Urinary bladder (tissue), 4 donors: Measurements from ENCODE around the gene TAB2. TPM values are rescaled to one million over a fixed set of nuclear protein-coding genes. Genes with fewer than 3 reads are reported as not detected.
A peak's percentile ranks its signal among the peaks of the same experiment; 100 is the strongest.

Experiments used
- DNase-seq: peaks from one replicate; pipeline ENCODE4 v3.0.0-alpha.2; 2015; ENCODE audit errors: extremely low spot score
- H3K27ac ChIP-seq: one replicate; pipeline ENCODE4 v1.5.1; 2013; ENCODE audit warnings: low read depth, mild to moderate bottlenecking, moderate library complexity
- H3K36me3 ChIP-seq: one replicate; pipeline ENCODE4 v1.6.1; 2013; ENCODE audit warnings: mild to moderate bottlenecking, moderate library complexity; ENCODE audit not compliant: insufficient read depth
- H3K4me1 ChIP-seq: one replicate; pipeline ENCODE4 v1.6.1; 2013; ENCODE audit warnings: mild to moderate bottlenecking, moderate library complexity; ENCODE audit not compliant: insufficient read depth
- H3K4me3 ChIP-seq: one replicate; pipeline ENCODE4 v1.5.1; 2013; ENCODE audit warnings: low read depth, low read length
- WGBS: extraction: QIAGEN DNeasy Blood & Tissue Kit; methylation state at CpG from one replicate; pipeline ENCODE4 v1.1.7; 2013; 5-methylcytosine and 5-hydroxymethylcytosine counted together
- polyA plus RNA-seq: library from polyadenylated mRNA; stranded (reverse); fragments of 200-250 nt; gene quantifications from one replicate; pipeline ENCODE4 v1.2.3, GENCODE V29; 2013
- total RNA-seq: library from RNA; depleted of rRNA; stranded (reverse); fragments of >200 nt; gene quantifications from one replicate; pipeline ENCODE4 v1.2.3, GENCODE V29; 2014
- donor health status: healthy with polysubstance abuse.
- donor health status: healthy.

The TAB2 gene
- total and polyA plus RNA-seq, 2 donors = 42.2 to 78.3 TPM

DNA sequence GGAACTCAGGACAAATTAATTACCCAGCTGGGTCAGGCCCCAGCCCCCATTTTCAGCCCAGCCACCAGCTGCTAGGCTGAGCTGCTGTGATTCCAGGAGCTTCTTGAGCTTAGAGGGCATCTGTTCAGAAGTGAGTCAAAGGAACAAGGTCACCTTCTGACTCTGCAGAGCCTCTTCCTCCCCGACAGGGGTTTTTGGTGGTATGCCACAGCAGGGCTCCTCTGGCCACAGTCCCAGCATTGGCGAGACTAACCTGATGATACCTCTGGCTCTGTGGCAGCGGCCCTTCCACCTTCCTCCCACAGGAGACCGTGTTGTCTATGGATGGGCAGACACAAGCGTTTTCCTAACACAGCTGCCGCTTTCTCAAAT is 127.6 kb downstream of the TAB2 start:
- H3K4me3 ChIP-seq = no peak overlapping the region
- no peaks in the 10 kb centered on the region for H3K36me3 ChIP-seq
- DNase-seq = no peak
- no peak overlapping the region for H3K27ac ChIP-seq
- 86% methylated on average over 6 of the region's 6 CpGs for WGBS
- H3K4me1 ChIP-seq = no peaks in the 10 kb centered on the region

DNA sequence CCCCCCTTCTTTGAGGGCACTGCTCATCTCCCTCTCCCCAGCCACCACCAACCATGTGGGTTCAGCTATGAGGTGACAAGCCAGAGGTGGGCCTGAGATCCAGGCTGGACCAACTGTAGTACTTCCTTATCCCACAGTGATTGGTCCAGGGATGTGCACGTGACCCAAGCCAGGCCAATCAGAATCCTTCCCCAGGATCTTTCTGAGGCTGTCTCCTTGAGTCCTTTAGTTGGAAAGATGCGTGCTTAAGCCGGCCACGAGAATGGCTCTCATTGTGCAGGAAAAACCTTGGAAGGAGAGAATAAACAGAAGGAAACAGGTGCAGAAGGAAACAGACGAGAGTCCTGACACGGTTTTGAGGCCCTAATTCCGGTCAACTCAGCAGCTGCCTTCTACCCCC is 128.1 kb downstream of the TAB2 start:
- H3K36me3 ChIP-seq = no peaks in the 10 kb centered on the region
- no peak overlapping the region for H3K4me3 ChIP-seq
- WGBS = 93% methylated on average over 7 of the region's 7 CpGs
- H3K4me1 ChIP-seq = no peaks in the 10 kb centered on the region
- H3K27ac ChIP-seq = no peak overlapping the region
- no peak for DNase-seq

DNA sequence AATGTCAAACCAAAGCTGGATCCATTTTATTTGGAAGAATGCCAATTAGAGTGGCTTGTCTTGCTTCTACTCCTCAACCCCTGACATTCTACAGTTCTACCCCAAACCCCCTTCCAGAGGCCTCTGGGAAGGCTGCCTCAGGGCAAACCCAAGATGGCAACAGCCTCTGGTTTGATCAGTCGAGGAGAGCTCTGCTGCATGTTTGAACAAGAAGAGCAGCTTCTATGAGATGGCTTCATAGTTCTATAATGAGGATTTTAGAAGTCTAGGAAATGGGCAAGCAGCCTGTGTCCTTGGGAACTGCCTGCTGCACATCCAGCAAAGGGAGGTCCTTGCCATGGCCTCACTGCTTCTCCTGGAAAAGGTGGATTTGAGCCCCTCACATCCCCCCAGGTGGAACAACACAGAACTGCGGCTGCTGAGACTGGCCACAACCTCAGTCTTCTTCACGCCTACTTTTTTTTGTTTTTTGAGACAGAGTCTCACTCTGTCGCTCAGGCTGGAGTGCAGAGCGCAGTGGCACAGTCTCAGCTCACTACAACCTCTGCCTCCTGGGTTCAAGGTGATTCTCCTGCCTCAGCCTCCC is 129.4 kb downstream of the TAB2 start:
- Histone ChIP-seq H3K27ac (no peak overlapping the region), H3K36me3 (no peaks in the 10 kb centered on the region), H3K4me1 (no peaks in the 10 kb centered on the region), H3K4me3 (no peak overlapping the region)
- 93% methylated on average over 5 of the region's 5 CpGs for WGBS
- no peak for DNase-seq

DNA sequence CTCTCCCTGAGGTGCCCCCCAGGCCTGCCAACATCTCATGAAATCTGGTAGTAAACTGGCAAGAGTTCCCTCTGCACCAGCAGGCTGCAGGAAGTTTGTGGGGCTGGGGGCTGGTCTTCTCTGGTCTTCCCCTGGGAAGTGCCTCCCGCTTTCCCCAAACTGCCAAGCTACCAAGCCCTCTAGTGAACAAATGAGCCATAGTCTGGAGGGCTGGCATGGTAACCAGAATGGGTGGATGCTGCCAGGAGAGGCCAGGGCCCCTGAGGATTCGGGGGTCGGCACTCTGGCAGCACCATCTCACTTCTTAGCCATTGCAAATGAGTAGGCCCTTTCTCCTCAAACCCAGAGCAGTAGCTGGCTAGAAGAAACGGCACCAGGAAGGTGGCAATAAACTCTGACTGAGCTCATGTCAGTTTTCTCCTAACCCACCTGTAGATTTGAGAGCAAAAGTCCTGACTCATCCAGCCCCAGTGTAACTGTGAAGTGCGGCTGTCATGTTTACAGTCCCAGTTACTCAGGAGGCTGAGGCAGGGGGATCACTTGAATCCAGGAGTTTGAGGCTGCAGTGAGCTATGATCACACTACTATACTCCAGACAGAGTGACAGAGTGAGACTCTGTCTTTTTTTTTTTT is 131.4 kb downstream of the TAB2 start:
- no peaks in the 10 kb centered on the region for H3K36me3 ChIP-seq
- H3K4me3 ChIP-seq = no peak overlapping the region
- DNase-seq = no peak
- no peak overlapping the region for H3K27ac ChIP-seq
- 93% methylated on average over 5 of the region's 5 CpGs for WGBS
- H3K4me1 ChIP-seq = no peaks in the 10 kb centered on the region

DNA sequence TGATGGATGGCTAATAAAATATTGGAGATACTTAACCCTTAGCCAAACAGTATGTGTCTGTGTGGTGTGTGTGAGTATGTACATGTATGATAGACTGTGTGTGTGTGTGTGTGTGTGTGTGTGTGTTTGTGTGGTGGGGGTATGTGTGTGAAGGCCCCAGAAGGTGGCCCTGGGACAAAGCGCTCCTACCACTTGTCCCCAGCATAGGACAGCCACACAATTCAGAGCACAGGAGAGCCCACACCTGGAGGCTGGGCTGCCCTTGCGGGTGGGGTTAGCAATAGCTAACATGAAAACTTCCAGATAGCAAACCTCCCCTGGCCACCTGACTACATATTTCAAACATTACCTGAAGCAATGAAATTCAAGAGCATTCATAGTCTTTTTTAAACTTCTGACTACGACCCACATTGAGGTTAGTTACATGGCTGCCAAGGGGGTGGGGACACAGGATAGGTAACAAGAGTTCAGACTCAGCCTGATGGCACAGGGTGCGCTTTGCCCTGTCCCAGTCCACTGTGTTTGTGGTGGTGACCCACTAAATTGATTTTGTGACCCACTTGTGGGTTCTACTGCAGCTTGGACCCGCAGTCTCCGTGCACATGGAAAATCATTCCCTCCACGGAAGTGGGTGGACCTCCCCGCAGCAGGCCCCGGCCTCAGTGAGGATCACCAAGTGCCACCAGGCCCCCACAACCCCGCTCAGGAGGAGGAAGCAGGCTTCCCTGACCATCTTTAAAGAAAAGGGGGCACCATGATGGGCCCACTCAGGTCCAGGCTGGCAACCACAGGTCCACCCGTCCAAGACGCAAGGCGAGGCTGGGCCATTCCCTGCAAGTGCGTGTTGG is 132.5 kb downstream of the TAB2 start:
- Histone ChIP-seq H3K36me3 (no peaks in the 10 kb centered on the region), H3K27ac (no peak overlapping the region), H3K4me3 (peak overlapping the region; percentile 41), H3K4me1 (no peaks in the 10 kb centered on the region)
- no peak for DNase-seq
- 90% methylated on average over 14 of the region's 14 CpGs for WGBS

DNA sequence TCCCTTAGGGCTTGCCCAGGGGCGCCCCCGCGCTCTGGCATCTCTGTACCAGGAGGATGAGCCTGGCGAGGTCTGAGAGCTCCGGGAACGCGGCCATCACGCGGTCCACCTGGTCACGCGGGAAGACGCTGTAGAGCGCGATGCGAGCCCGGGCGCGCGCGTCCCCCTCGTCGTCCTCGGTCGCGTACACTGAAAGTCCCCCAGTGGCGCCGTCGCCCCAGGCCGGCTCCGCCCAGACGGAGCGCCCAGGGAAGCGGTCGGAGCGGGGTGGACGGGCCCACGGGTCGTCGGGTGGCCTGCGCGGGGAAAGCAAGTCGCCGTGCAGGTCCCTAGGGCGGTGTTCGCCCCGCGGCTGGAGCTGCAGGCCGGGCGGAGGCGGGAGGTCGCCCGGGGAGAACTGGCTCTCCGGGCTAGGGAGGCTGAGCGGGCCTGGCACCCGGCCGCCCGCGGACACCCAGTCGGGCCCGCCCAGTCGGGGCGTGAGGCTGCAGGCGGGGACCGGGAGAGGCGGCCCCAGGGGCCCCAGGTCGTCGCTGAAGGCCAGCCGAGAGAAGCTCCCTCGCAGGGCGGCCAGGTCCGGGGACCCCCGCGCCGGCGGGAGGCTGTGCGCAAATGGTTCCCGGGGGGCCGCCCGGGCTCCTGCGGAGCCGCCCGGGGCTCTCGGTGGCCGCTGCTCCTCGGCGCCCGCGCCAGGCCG is 133.3 kb downstream of the TAB2 start:
- H3K27ac ChIP-seq = no peak overlapping the region
- WGBS = 6% methylated on average over 89 of the region's 89 CpGs
- peak overlapping the region; percentile 41 for H3K4me3 ChIP-seq
- DNase-seq = no peak
- H3K36me3 ChIP-seq = no peaks in the 10 kb centered on the region
- no peaks in the 10 kb centered on the region for H3K4me1 ChIP-seq

DNA sequence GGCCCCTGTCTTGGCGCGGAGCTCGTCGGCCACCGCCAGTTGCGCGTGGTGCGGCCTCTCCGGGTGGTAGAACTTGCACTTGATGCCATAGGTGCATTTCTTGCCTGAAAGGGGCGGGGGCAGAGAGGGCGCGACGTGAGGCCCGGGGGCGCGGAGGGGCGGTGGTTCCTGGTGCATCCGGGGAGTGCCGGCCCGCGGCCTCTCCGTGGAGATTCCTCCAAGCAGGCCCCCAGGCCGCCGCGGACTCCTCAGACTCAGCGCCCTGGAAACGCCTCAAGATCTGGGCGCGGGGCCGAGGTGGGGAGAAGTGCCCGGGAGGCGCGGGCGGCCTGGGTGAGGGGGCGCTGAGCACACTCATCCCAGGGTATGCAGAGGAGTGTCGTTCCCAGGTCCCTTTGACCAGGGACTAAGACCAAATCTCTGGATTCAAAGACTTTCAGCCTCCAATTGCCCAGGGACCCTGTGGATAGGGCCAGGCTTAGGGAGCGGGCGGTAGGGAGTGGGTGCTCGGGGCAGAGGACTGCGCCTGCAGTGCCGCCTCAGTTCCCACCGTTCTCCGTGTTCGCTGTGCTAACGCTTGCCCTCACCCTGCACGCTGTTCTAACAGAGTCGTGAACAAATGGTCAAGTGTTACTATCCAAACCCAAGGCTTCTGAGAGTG is 134.0 kb downstream of the TAB2 start:
- Histone ChIP-seq H3K27ac (no peak overlapping the region), H3K4me3 (peak overlapping the region; percentile 41), H3K36me3 (no peaks in the 10 kb centered on the region), H3K4me1 (no peaks in the 10 kb centered on the region)
- WGBS = 34% methylated on average over 47 of the region's 47 CpGs
- no peak for DNase-seq

DNA sequence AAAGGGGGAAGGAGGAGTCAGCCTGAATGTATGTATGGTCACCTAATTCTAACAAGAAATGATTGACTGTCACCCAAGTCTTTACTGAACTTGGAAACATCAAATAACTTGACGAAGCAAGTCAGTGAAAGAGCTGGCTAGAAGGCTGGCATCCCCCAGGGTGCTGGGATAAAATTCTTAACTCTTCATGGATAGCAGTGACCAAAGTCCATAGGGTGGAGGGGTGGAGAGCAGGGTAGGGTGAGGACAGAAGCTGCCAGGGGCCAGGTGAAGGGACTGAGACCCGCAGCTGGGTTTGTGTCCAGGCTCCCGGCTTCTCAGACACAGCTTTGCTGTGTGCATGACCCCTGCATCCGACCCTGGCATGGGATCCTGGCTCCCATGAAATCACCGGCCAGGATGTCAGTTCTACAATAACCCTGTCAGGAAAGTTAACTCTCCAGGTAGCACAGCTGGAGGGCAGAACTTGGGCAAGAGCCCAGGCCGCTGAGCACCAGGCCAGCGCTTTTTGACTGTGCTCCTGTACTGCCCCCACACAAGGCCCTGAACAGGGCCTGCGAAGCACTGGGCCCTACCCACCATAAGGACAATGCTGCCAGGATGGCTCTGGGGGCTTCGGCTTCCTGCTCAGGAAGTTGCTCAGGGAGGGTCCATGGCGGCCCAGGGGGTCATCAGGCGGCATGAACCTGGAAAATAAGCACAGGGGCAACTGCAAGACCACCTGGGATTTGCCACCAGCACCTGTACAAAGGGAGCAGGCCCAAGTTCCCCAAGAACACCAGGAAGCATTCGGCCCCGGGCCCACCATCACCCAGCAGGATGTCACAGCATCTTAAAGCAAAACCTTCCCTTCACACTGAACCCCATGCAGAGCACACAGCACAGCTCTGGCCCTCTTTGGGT is 134.8 kb downstream of the TAB2 start:
- no peak overlapping the region for H3K4me3 ChIP-seq
- no peaks in the 10 kb centered on the region for H3K4me1 ChIP-seq
- no peak for DNase-seq
- no peak overlapping the region for H3K27ac ChIP-seq
- 94% methylated on average over 13 of the region's 13 CpGs for WGBS
- H3K36me3 ChIP-seq = no peaks in the 10 kb centered on the region

DNA sequence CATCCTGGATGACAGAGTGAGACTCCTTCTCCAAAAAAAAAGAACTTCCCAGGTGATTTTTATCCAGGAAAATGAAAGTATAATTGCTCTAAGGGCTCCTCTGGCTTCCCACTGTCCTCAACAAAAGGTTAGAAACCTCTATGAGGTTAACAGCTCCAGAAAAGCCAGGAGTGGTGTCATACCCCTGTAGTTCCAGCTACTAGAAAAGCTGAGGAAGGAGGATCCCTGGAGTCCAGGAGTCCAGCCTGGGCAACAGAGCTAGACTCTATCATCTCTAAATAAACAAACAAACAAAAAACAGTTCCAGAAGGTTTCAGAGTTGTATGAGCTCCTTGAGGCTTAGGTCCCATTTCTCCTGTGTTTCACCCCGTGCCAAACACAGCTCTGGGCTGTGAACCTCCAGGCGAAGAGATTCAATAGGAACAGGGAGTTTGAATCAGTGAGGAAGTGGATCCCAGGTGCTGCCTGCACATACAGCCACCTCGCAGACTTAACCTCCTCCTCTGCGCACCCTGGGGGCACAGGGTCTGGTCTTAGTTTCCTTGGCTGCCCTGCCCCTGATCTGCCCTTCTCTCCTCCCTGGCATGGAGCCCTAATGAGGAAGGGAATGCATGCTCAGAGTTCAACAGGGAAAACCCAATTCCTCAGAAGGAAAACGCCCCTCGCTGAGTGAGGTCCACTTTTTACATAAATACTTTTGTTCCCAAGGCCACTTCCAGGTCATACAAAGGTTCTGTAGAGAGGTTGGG is 136.3 kb downstream of the TAB2 start:
- no peak overlapping the region for H3K4me3 ChIP-seq
- no peaks in the 10 kb centered on the region for H3K4me1 ChIP-seq
- H3K36me3 ChIP-seq = no peaks in the 10 kb centered on the region
- H3K27ac ChIP-seq = no peak overlapping the region
- 67% methylated on average over 6 of the region's 6 CpGs for WGBS
- DNase-seq = no peak

DNA sequence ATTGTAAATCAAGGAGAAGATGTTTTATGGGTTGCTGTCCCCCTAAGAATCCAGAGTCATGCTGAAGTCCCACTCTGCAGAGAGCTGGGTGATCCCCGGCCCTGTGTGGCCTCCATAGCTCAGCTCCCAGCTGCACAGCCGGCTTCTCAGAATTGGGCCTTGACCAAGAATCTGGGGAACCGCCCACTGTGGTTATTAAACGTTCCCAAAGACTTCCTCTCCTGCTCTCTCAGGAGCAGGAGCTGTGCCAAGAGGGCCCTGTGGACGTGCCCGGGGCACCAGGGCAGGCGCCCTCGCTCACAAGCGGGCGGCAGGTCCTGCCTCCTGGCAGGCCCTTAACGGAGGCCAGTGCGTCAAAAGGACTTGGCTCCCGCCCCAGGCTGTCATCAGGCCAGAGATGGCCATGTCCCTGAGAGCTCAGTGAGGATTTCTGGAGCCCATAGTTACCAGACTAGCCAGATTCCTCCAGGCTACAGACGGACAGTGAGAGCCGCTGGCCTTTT is 136.9 kb downstream of the TAB2 start:
- 6% methylated on average over 15 of the region's 15 CpGs for WGBS

DNA sequence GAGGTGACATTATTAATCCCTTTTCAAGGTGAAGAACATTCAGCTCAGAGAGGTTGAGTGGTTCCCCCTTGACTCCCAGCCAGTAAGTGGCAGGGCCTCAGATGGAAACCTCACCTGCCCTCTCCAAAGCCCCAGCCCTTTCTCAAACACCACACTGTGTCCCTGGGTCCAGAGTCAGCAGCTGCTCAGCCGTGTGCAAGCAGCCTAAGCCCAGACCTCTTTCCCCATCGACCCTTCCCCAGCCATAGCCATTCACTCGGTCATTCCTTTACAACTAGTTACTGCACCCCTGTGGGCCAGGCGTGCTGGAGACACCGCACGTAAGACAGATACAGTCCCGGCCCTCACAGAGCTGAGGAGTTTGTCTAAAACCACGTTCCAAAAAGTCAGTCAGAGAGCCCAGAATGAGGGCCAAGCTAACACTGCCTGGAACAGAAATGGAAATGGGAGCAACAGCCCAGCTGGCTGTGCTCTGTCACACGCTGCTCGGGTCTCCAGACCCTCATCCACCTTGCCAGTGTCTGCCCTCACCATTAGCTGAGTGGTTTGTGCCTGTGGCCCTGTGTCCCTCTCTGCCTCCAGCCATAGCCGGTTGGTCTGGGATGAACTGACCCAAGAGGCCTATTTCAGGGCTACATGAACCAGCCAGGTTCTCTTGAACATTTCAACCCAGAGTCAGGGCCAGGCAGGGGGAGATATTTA is 137.7 kb downstream of the TAB2 start:
- no peak overlapping the region for H3K4me3 ChIP-seq
- no peak overlapping the region for H3K27ac ChIP-seq
- DNase-seq = no peak
- WGBS = 61% methylated on average over 11 of the region's 11 CpGs
- H3K4me1 ChIP-seq = no peaks in the 10 kb centered on the region
- H3K36me3 ChIP-seq = no peaks in the 10 kb centered on the region

More for the DNA sequence above, 136.9 kb downstream of the TAB2 start:
- no peaks in the 10 kb centered on the region for H3K36me3 ChIP-seq
- no peak overlapping the region for H3K27ac ChIP-seq
- DNase-seq = peak; percentile 47
- H3K4me1 ChIP-seq = no peaks in the 10 kb centered on the region
- no peak overlapping the region for H3K4me3 ChIP-seq
